Esophagus (tissue), 2 donors: Measurements from ENCODE around the gene MTMR12. TPM values are rescaled to one million over a fixed set of nuclear protein-coding genes. Genes with fewer than 3 reads are reported as not detected.

Experiments used
- H3K27ac ChIP-seq, 2 donors: one replicate each; pipeline ENCODE4 v1.5.1; 2013; ENCODE audit warnings: low read depth in 2 of 2, mild to moderate bottlenecking in 2 of 2, inconsistent platforms in 1 of 2, low read length in 1 of 2, moderate library complexity in 1 of 2
- H3K27me3 ChIP-seq, 2 donors: one replicate each; pipeline ENCODE4 v1.6.1; 2013; ENCODE audit warnings: low read length in 2 of 2, control low read depth in 1 of 2, mild to moderate bottlenecking in 1 of 2; ENCODE audit not compliant: insufficient read depth in 2 of 2, control insufficient read depth in 1 of 2
- H3K36me3 ChIP-seq, 2 donors: one replicate each; pipeline ENCODE4 v1.6.1; 2013; ENCODE audit warnings: low read length in 1 of 2; ENCODE audit not compliant: control insufficient read depth in 2 of 2, insufficient read depth in 2 of 2
- H3K4me1 ChIP-seq, 2 donors: one replicate each; pipeline ENCODE4 v1.6.1; 2013; ENCODE audit warnings: low read length in 1 of 2; ENCODE audit not compliant: control insufficient read depth in 2 of 2, insufficient read depth in 2 of 2
- H3K4me3 ChIP-seq, 2 donors: one replicate each; pipeline ENCODE4 v1.5.1; 2013; ENCODE audit warnings: low read length in 2 of 2, mild to moderate bottlenecking in 2 of 2, low read depth in 1 of 2, moderate library complexity in 1 of 2
- H3K9me3 ChIP-seq, 2 donors: one replicate each; pipeline ENCODE4 v1.6.1; 2013; ENCODE audit warnings: mild to moderate bottlenecking in 2 of 2, low read depth in 1 of 2, low read length in 1 of 2, moderate library complexity in 1 of 2; ENCODE audit not compliant: control insufficient read depth in 2 of 2, insufficient read depth in 1 of 2
- WGBS, 2 donors: extraction: QIAGEN DNeasy Blood & Tissue Kit; methylation state at CpG; one replicate each; pipeline ENCODE4 v1.1.7; 2013; 5-methylcytosine and 5-hydroxymethylcytosine counted together
- polyA plus RNA-seq, 2 donors: library from polyadenylated mRNA; stranded (reverse); fragments of 200-250 nt; gene quantifications; one replicate each; pipeline ENCODE4 v1.2.3, GENCODE V29; 2013
- donor health status: healthy with polysubstance abuse.
- donor health status: Bipolar disorder and iron deficiency.

The MTMR12 gene
- polyA plus RNA-seq, 2 donors = 5.2 to 8.2 TPM

DNA sequence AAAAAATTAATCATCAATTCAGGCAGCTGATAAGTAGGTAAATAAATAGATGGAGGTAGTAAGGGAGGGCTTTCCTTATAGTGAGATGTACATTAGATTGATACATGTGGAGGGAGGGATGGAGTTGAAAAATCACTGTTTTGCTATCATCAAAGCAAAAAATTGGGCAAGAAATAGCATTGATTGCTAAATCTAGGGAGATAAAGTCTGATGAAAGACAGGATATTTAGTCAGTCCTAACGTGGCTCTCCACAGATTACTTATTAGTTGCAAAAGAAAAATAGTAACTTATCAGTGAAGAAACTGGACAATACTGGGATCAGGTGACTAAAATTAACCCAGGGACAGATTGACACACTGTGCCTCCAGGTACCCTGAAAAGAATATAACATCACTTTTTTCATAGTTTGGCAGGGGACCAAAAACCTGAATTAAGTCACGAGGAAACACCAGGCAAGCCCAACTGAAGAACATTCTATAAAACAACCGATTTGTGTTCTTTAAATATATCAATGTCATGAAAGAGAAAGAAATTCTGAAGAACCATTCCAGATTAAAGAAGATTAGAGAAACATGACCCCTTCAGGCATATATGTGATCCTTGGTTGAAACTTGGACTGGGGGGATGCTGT, 111.5 kb downstream of the MTMR12 start:
- Histone ChIP-seq H3K36me3 (no peaks in the 10 kb centered on the region), H3K4me3 (no peak overlapping the region), H3K4me1 (peaks cover 0 to 4% of the 10 kb centered on the region in 2 donors), H3K9me3 (no peaks in the 10 kb centered on the region), H3K27me3 (no peaks in the 10 kb centered on the region), H3K27ac (no peak overlapping the region)
- WGBS, 2 donors = 13 to 17% methylated on average over 3 of the region's 3 CpGs

DNA sequence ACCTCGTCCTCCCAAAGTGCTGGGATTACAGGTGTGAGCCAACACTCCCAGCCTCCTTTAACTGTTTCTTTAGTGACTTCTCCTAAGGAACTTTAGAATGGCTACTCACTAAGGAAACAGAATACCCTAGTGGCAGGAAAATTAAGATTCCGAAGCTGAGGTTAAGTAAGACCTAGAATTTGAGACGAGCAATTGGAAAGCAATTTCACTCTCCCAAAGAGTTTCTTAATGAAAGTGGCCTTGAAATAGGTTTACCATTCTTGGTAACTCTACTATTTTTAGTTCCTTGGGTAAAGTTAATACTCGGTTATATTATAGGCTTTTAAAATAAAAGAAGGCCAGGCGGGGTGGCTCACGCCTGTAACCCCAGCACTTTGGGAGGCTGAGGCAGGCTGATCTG, 115.7 kb downstream of the MTMR12 start:
- Histone ChIP-seq H3K36me3 (no peaks in the 10 kb centered on the region), H3K9me3 (no peaks in the 10 kb centered on the region), H3K27me3 (no peaks in the 10 kb centered on the region), H3K4me3 (no peak overlapping the region), H3K27ac (no peak overlapping the region), H3K4me1 (peaks cover 2 to 3% of the 10 kb centered on the region in 2 donors)
- WGBS, 2 donors = 81 to 84% methylated on average over 6 of the region's 6 CpGs

DNA sequence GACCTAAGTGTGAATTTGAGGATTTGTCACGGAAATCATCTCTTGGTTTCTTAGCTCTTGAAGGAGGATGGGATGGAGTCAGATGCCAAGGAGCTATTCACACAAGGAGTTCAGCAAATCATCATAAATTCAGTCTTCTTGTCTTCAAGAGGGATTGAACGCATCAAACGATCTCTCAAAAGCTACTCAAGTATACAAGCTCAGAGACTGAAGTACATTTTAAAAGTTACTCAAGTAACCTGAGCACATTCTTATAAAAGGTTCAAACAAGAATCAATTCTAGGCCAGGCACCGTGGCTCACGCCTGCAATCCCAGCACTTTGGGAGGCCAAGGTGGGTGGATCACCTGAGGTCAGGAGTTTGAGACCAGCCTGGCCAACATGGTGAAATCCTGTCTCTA, 117.5 kb downstream of the MTMR12 start:
- Histone ChIP-seq H3K27ac (no peak overlapping the region), H3K36me3 (no peaks in the 10 kb centered on the region), H3K4me1 (peaks cover 2 to 3% of the 10 kb centered on the region in 2 donors), H3K27me3 (no peaks in the 10 kb centered on the region), H3K4me3 (no peak overlapping the region), H3K9me3 (no peaks in the 10 kb centered on the region)
- 91 to 93% methylated on average over 5 of the region's 5 CpGs for whole genome bisulfite sequencing, 2 donors

DNA sequence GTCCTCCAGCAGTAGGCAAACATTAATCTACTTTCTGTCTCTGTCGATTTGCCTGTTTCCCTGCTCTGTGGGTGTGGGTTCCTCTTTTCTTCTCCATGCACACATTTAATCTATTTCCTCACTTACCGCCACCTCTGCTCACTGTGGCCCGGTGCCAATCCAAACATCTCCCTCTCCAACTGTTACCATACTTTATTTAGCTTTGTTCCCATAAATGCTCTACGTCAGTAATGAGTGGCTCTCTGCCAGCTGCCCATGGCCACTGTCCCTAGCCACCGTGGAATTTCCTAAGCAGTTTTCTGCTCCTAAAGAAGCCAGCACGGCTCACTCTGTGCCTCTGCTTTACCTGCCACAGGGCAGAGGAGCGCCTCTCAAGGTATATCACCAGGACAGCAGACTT, 119.1 kb downstream of the MTMR12 start:
- peak overlapping the region; percentile 39 to 57 for H3K27ac ChIP-seq
- peaks cover 2 to 3% of the 10 kb centered on the region in 2 donors for H3K4me1 ChIP-seq
- no peaks in the 10 kb centered on the region for H3K9me3 ChIP-seq
- H3K27me3 ChIP-seq = no peaks in the 10 kb centered on the region
- WGBS, 2 donors = 7 to 13% methylated on average over 7 of the region's 7 CpGs
- no peaks in the 10 kb centered on the region for H3K36me3 ChIP-seq
- H3K4me3 ChIP-seq = peak overlapping the region in 1 of 2 donors; percentile 20

DNA sequence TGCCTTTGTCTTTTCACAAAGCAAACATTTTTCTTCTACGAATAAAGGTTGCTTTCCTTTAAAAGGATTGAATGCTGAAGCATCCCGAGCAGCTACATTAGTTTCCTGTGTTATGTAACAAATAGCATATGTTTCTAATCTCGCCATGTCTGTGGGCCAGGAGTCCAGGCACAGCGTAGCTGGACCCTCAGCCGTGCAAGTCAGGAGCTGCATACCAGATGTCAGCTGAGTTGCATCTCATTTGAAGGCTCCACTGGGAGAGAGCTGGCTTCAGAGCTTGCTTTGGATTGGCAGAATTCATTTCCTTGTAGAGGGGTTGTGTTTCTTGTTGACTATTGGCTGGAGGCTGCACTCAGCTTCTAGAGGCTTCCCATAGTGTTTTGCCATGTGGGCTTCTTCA, 122.6 kb downstream of the MTMR12 start:
- Histone ChIP-seq H3K4me3 (no peak overlapping the region), H3K4me1 (peaks cover 2 to 3% of the 10 kb centered on the region in 2 donors), H3K27ac (no peak overlapping the region), H3K9me3 (peaks cover 0 to 2% of the 10 kb centered on the region in 2 donors), H3K27me3 (no peaks in the 10 kb centered on the region), H3K36me3 (no peaks in the 10 kb centered on the region)
- WGBS, 2 donors = 62 to 69% methylated on average over 5 of the region's 5 CpGs

DNA sequence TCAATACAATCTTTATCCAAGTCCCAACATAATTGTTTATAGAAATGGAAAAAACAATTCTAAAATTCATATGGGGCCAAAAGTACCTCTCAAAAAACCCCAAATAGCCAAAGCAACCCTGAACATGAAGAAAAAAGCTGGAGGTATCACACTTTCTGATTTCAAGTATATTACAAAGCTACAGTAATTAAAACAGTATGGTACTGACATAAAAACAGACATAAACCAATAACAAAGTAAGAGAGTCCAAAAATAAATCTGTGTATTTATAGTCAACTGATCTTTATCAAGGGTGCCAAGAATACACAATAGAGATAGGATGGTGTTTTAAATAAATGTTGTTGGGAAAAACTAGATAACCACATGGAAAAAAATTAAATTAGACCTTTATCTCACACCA, 125.1 kb downstream of the MTMR12 start:
- Histone ChIP-seq H3K27ac (no peak overlapping the region), H3K36me3 (no peaks in the 10 kb centered on the region), H3K4me1 (no peaks in the 10 kb centered on the region), H3K27me3 (no peaks in the 10 kb centered on the region), H3K9me3 (peaks cover 0 to 2% of the 10 kb centered on the region in 2 donors), H3K4me3 (no peak overlapping the region)

DNA sequence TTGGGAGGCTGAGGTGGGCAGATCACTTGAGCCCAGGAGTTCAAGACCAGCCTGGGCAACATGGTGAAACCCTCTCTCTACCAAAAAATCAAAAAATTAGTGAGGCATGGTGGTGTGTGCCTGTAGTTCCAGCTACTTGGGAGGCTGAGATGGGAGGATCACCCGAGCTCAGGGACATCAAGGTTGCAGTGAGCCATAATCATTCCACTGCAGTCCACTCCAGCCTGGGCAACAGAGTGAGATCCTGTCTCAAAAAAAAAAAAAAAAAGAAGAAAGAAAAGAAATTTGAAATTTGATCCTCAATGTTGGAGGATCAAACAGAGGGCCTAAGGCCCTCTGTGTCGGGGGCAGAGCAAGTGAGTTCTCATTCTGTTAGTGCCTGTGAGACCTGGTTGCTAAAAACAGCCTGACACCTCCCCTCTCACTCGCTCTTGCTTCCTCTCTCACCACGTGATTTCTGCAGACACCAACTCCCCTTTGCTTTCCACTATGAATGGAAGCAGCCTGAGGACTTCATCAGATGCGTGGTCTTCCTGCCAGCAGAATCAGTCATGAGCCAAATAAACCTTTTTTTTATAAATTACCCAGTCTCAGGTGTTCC, 130.2 kb downstream of the MTMR12 start:
- no peaks in the 10 kb centered on the region for H3K36me3 ChIP-seq
- no peaks in the 10 kb centered on the region for H3K27me3 ChIP-seq
- no peaks in the 10 kb centered on the region for H3K4me1 ChIP-seq
- WGBS, 2 donors = 71 to 80% methylated on average over 5 of the region's 5 CpGs
- no peak overlapping the region for H3K27ac ChIP-seq
- H3K4me3 ChIP-seq = no peak overlapping the region
- H3K9me3 ChIP-seq = peaks cover 0 to 2% of the 10 kb centered on the region in 2 donors

Other genes starting within 250 kb of the MTMR12 start
- gene GOLPH3, start 138.6 kb downstream of the MTMR12 start, polyA plus RNA-seq = 10 to 100 TPM; 31.9 to 34.9 TPM
- 10 to 100 TPM; 21.8 to 21.9 TPM for gene ZFR, start 131.8 kb upstream of the MTMR12 start, polyA plus RNA-seq